HG03103 (cell line): ENCODE measurements around the gene RAB11FIP4.

Source experiments
- ATAC-seq: cut with Tn5 transposase; IDR thresholded peaks from one replicate; pipeline ENCODE4 v1.9.1; 2021; ENCODE audit warnings: low read depth; ENCODE audit not compliant: unreplicated experiment

The RAB11FIP4 gene

GRCh38 chr17:31453896-31454295 is 62.4 kb downstream of the RAB11FIP4 start:
- ATAC-seq = no peak

GRCh38 chr17:31456814-31457213 is 65.3 kb downstream of the RAB11FIP4 start:
- ATAC-seq = no peak

DNA sequence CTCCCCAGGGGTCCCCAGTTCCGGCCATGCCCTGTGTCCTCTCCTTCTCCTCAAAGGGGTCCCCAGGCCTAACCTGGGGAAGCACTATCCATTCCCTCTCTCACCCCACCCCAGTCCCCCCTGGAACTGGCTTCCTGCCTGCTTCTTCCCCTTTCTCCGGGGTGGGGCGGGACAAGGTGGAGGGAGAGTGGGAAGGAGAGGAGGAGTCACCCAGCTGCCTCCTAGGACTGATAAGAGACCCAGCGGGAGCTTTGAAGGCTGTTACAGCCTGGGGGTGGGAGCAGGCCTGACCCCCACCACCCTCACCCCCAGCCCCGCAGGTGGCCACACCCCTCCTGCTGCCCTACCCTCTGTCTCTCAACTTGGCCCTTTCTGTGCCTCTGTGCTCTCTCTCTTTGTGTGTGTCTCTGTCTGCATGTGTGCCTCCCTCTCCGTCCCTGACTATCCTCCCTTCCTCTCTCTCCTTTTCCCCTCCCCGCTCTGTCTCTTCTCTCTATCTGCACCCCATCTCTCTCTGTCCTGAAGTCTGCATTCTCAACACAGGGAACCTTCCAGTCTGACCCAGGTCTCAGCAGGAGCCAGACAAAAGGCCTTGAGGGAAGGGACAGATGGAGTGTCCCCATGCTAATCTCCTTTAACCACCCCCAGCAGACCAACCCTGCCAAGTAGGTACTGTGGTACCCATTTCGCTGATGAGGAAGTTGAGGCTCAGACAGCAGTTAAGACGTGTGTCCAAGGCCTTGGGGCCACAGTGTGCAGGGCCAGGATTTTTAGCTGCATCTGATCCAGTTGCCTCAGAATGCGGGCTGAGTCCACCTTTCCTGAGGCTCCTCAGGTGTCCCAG is 66.1 kb downstream of the RAB11FIP4 start:
- ATAC-seq = no peak

DNA sequence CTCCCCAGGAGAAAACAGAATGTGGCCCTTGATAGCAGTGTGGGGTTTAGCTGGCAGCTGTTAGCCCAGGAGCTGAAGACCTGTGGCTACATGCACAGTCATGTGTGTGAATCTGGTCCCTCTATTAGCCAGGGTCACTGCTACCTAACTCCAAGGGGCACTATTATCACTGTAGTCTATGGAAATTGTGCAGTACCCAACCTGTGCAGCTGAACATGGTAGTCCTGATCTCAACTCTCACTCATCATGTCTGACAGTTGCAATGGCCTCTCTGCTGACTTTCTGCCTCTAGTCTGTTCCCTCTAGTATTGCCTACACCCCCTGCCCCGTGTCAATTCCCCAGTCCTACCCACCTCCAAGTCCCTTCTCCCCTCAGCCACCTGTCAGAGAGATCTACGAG is 67.4 kb downstream of the RAB11FIP4 start:
- no peak for ATAC-seq

GRCh38 chr17:31459716-31460115 is 68.2 kb downstream of the RAB11FIP4 start:
- no peak for ATAC-seq

DNA sequence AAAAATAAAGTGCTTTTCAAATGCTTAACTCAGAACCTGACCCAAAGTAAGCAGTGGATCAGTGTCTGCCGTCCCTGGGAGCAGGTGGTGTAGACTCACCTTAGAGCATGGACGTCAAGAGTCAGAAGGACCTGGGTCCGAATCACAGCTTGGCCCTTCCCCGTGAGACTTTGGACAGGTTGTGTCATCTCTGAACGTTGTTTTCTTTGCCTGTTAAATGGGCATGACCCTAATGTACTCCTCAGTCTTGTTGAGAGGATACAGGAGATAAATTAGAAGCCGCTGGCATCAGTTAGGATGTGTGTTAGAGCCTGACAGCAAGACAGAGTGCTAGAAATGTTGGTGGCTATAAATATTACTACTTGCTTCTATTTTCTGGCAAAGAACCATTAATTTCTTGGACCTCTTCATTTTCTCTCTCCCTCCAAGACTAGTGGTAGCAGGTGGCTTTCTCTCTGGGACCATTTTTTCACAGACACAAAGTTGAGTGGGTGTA is 68.8 kb downstream of the RAB11FIP4 start:
- no peak for ATAC-seq

DNA sequence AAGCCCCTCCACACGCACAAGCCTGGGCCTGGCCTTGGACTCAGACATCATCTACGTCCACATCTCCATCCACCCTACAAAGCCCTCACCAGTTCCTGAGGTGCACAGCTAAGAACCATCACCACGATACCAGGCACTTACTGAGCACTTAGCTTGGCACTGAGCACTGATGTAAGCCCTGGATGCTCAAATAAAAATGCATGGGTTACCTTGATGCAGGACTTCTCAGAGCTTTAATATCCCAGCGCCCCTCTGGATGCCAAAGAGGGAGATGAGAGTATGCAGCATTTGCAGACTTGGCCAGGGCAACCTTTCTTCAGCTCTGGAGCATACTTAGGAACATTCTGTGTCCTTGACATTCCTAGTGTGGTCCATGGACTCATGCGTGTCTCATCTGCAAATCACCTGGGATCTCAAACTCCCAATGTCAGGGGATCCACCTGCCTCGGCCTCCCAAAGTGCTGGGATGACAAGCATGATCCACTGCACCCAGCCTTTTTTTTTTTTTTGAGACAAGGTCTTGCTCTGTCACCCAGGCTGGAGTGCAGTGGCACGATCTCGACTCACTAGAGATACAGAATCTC is 69.8 kb downstream of the RAB11FIP4 start:
- no peak for ATAC-seq

DNA sequence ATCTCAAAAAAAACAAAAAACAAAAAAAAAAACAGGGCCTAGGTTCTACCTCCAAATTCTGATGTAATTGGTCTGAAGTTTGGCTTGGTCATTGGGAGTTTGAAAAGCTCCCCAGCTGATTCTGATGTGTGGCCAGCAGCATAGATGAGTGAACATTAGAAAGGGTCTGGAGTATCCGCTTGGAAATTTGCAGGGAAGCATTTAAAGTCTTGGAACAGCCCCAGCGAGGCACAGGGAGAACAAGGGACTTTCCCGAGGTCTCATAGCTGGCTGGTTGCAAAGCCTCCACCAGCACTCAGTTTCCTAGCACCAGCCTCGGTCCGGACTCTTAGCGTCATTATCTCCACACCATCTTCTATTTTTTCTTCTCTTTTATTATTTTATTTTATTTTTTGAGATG is 70.8 kb downstream of the RAB11FIP4 start:
- ATAC-seq = no peak

DNA sequence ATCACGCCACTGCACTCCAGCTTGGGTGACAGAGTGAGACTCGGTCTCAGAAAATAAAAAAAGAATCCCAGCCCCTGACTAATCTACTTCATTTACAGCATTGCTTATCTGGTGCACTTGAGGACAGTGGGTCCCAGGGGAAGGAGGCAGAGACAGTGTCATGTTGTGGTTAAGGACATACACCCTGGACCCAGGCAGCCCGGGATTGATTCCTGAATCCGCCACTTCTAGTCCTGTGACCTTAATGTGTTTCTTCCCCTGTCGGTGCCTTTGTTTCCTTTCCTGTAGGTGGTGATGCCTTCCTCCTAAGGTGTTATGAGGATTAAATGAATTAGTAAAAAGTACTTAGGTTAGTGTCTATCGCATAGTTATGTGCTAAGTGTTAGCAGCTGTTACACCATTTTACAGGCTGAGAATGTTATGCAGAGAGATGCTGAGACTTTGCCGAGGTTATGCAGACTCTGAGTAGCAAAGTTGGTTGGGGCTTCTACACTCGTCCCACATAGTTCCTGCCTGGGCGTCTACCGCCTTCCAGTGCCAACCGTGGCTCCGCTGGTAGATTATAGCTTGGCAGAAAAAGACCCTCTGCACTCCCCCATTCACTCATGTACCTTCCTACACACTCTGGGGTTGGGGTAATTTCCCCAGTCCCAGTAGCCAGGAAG is 74.8 kb downstream of the RAB11FIP4 start:
- ATAC-seq = no peak

- no peak for ATAC-seq
Observed at GRCh38 chr17:31467502-31468256, 76.2 kb downstream of the RAB11FIP4 start.

- ATAC-seq = no peak
Observed at GRCh38 chr17:31469959-31470358, 78.5 kb downstream of the RAB11FIP4 start.

DNA sequence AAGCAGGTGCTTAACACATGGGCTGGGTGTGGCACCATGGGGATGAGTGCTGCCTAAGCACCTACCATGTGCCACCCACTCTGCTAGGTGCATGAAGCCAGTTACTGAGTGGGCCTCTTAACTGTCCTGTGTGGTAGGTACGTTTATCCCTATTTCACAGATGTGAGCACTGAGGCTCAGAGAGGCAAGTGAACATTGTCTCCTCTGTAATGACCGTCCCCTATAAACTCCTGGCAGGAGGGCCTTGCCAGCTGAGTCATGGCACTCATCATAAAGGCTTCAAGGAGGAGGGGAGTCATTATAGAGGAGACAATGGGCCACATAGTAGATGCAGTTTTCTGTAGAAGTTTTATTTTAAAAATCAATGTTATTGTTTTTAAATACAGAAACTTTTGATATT is 79.1 kb downstream of the RAB11FIP4 start:
- ATAC-seq = no peak

DNA sequence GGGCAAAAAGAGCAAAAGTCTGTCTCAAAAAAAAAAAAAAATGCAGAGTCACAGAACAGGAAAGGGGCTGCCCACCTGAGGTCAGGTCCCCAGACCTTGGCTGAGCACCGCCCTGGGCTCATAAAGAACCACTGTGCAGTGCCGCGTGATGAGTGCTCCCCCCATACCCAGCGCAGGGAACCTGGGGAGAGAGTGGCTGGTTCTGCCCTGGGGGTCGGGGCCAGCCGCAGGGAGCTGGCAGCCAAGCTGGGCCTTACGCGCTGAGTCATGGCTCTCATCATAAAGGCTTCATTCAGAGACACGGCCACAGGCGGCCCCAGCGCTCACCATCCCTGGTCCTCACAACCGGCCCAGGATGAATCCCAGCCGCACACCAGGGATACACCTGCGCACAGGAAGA is 80.7 kb downstream of the RAB11FIP4 start:
- ATAC-seq = no peak

DNA sequence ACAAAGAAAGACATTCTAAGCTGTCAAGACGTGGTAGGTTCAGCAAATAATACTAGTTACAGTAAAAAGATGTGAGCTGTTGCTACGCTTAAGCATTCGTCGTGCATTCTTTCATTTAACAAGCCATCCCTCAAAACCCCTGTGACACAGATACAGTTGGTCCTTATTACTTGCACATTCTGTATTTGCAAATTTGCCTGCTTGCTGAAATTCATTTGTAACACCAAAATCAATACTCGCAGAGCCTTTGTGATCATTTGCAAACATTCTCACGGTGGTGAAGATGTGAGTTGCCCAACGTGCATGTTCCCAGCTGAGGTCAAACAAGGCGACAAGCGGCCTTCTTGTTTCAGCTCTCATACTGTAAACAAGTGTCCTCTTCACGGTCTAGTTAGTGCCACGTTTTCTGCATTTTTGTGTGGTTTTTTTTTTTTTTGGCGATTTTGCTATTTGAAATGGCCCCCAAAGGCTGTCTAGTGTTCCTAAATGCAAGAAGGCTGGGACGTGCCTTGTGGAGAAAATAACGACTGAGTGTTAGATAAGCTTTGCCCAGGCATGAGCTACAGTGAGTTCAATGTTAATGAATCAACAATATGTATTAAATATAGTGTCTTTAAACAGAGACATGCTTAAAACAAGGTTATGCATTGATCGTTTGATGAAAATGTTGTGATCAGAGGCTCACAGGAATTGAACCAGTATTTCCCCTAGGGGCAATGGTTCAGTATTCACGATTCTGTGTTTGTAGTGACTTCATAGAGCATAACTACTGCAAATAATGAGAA is 84.1 kb downstream of the RAB11FIP4 start:
- no peak for ATAC-seq

DNA sequence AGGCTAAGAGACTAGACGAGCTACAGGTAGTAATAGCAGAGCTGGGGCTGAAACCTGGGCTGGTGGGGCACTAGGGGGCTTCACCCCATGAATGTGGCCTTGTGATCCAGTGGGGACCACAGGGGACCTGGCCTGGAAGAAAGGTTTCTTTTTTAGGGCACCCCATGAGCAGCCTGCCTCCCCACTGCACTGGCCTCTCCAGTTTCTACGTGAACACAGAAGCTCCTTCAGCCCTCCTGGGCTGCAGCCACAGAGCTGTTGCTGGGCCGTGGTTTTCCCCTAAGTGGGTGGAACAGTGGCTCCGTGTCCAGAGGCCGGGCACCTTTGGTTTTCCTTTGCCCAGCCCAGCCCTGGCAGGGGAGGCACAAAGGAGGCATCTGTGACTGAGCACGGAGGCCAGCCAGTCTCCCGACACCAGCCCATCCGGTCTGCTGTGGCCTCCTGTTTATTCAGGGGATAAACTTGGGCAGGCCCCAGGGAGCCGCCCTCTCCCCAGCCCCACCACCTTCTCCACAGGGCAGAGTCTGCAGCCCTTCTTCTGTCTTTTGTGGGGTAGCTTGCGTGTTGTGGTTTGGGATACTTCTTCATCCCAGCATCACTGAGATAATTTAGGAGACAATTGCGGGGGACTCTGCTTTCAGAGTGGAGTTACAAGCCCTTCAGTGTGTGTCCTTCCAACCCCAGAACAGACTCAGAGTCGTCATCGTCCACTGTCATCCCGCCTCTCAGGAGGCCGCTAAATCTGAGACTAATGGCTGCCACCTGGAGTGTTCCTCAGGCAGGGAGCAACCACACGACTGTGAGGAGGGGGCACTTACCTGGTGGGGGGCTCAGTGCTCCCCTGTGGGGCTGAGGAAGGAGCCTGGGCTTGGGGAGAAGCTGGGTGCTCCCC is 85.3 kb downstream of the RAB11FIP4 start:
- no peak for ATAC-seq

- no peak for ATAC-seq
Observed at GRCh38 chr17:31477417-31478055, 86.1 kb downstream of the RAB11FIP4 start.

DNA sequence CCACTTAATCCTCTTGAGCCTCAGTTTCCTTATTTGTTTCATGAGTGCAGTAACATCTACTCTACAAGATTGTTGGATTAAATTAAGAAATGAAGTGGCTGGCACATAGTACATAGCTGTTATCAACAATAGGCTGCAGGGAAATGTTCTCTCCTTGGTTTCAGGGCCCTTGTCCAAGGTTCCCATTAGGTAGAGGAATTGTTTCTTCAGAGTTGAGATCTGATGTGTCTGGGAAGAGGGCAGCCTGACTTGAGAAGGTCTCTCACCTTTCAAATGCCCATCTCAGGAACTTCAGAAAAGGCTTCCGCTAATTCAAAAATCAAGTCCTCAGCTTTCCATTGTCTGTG is 87.6 kb downstream of the RAB11FIP4 start:
- ATAC-seq = no peak

- no peak for ATAC-seq
Observed at GRCh38 chr17:31479524-31479923, 88.0 kb downstream of the RAB11FIP4 start.

- no peak for ATAC-seq
Observed at GRCh38 chr17:31480067-31480466, 88.6 kb downstream of the RAB11FIP4 start.
